ENCODE measurements around the gene KDM3B.

KDM3B gene

GRCh38 chr5:138346889-138347288 lies 5.6 kb upstream of the KDM3B start:
- no peak for DNase-seq (ENCODE audit: low read depth in 2 of 2)

DNA sequence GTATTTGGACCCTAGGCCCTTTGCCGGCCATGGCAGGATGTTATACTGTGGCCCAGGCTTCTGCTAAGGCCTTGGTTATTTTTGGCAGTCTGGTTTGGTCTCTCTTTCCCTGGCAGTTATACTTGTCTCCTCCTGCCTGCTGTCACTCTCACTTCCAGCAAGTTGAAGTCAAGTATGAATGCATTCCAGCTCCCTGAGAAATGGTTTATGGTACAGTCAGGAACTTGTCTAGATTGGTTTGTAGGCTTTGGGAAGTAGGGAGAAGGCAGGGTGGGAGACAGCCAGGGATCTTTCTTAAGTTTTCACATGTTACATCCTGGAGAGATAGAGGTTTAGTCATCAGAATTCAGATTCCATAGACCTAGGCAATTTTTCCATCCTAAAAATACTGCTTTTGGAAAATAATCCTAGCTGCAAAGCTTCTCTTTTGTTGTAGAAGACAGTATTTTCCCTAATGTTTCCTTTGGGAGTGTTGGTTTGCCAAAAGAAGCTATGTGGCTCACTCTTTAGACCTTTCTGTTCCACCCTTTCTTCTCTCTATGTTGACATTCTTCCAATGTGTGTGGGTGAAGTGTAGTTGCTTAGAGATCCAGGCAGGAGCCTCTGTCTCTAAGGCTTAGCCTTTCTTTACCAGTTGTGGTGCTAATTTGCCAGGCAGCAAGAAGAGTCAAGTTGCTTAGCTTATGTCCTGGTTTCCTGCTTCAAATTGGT lies 2.5 kb upstream of the KDM3B start:
- DNase-seq (ENCODE audit: low read depth in 2 of 2), result no peak

- DNase-seq (ENCODE audit: low read depth in 2 of 2), result no peak
Observed at GRCh38 chr5:138350563-138350890, 2.0 kb upstream of the KDM3B start.

DNA sequence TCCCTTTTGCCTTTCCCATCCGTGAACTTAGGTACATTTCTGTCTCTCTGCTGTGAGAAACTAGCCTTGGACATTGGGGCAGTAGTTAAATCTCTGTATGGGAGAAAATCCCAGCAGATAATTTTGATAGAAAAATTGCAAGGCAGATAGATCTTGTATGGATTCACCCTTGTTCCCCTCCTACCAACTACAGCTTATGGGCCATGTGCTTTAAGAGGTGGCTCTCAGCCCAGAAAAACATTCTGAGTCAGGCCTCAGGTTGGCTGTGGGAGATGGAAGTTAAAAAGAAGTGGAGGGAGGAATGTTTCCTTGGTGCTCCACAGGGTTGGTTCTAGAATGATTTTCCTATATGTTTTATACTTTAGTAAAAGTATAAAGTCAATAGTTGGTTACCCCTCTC lies 1.4 kb upstream of the KDM3B start:
- DNase-seq (ENCODE audit: low read depth in 2 of 2), result no peak

DNA sequence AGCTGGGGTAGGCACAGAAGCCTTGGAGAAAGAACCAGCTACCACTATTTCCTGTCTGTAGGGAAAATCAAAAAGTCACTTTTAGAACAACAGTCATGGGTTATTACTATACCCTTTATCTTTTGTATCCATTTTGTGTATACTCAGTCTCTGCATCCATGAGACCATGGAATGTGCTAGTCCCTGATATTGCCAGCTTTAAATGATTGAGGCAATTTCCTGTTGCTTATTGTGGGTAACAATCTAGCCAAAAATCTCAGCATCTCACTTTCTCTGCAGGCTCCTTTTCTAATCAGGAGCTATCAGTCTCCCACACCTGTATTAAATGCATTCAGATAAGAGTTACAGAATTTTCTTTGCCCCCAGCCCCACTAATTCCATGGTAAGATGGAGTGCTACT lies 968 bp upstream of the KDM3B start:
- no peak for DNase-seq (ENCODE audit: low read depth in 2 of 2)

GRCh38 chr5:138352722-138353559 lies 456 bp downstream of the KDM3B start:
- peak; percentile 36 to 72 for DNase-seq (ENCODE audit: low read depth in 2 of 2)

- DNase-seq (ENCODE audit: low read depth in 2 of 2), result peak in 1 of 2 donors; percentile 6
Observed at GRCh38 chr5:138353560-138354080, 1.1 kb downstream of the KDM3B start.

- DNase-seq (ENCODE audit: low read depth in 2 of 2), result no peak
Observed at GRCh38 chr5:138354387-138354786, 1.9 kb downstream of the KDM3B start.

GRCh38 chr5:138354926-138355378 lies 2.5 kb downstream of the KDM3B start:
- DNase-seq (ENCODE audit: low read depth in 2 of 2), result peak in 1 of 2 donors; percentile 24

- DNase-seq (ENCODE audit: low read depth in 2 of 2), result no peak
Observed at GRCh38 chr5:138359621-138360020, 7.1 kb downstream of the KDM3B start.

DNA sequence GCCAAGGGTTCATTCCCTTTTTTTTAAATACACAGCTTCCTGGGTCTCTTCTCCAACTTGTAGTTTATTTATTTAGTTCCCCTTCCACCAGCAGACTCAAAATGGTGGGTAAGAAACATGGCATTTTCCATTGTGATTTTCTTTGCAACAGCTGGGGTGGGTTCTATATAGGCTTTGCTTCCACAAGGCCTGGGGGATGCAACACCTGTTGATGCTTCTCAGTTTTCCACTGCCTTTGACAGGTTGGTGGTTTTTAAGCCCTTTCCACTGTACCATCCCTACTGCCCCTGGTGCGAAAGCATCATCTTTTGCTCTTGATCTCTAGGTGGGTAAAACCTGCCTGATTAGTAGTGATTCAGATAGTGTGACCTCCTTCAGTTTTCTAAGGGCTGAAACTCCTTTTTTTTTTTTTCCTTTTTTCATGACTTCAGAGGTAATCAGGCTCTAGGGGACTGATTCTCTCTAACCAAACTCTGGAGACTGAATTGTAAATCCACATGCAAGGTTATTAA lies 8.5 kb downstream of the KDM3B start:
- DNase-seq (ENCODE audit: low read depth in 2 of 2), result no peak

- no peak for DNase-seq (ENCODE audit: low read depth in 2 of 2)
Observed at GRCh38 chr5:138364576-138364975, 12.1 kb downstream of the KDM3B start.

- DNase-seq (ENCODE audit: low read depth in 2 of 2), result no peak
Observed at GRCh38 chr5:138366632-138367382, 14.3 kb downstream of the KDM3B start.

DNA sequence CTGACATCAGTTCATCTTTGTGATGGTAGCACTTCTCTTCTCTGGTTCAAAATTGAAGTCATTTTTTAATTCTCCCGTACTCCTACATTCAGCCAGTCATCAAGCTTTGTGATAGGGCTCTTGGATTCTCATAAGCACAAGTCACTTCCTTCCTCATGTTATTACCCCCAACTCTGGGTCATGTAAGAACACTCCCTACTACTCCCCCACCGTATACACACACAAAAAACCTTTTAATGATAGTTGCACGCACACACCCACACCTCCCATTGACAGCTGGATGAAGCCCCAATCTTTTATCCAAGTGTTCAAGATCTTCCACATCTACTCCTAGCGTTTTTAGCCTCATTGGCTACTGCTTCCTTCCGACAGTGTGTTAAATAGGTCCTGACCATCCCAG lies 16.8 kb downstream of the KDM3B start:
- DNase-seq (ENCODE audit: low read depth in 2 of 2), result no peak

DNA sequence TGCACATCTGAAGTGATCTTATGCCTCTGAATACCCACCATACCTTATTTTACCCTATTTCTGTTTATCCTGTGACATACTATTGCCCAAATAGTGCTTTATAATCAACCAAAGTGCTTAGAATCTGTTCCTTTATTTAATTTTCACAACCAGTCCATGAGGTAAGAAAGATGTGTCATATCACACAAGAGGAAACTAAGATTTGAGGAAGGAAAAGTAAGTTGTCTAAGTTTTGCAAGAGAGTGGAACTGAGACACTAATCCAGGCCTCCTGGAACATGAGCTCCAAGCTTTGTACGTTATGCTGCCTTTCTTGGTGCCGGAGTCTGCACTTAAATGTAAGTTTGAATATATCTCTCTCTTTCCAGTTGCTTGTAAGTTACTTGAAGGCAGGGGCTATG lies 17.2 kb downstream of the KDM3B start:
- no peak for DNase-seq (ENCODE audit: low read depth in 2 of 2)

DNA sequence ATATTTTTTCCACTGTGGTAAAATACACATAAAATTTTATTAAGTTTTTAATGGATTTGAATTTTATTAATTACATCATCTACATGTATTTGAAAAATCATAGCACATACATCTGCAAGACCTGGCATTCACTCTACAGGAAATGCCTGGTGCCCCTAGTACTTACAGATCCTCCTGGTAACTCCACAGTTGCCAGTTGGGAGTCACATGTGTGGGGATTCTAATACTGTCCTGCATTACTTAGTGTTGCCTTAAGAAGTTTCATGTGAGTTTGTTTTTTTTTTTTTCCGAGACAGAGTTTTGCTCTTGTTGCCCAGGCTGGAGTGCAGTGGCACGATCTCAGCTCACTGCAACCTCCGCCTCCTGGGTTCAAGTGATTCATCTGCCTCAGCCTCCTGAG lies 18.1 kb downstream of the KDM3B start:
- DNase-seq (ENCODE audit: low read depth in 2 of 2), result no peak

GRCh38 chr5:138371454-138371853 lies 19.0 kb downstream of the KDM3B start:
- no peak for DNase-seq (ENCODE audit: low read depth in 2 of 2)

DNA sequence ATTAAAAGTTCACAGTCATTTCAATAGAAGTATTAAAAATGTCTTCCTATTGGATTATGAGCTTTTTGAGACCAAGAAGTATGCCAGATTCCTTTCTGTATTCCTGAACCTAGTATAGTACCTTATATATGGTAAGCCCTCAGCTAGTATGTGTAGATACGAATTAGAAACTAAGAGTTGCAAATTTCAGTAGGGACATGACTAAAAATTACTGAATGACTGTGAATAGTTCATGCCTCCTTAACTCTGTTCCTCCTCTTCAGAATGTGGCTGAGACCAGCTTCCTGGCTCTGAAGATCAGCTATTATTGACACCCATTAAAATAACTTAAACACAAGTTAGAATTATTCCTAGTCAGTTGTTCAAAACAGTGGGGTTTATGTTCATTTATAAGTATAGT lies 19.7 kb downstream of the KDM3B start:
- DNase-seq (ENCODE audit: low read depth in 2 of 2), result no peak

DNA sequence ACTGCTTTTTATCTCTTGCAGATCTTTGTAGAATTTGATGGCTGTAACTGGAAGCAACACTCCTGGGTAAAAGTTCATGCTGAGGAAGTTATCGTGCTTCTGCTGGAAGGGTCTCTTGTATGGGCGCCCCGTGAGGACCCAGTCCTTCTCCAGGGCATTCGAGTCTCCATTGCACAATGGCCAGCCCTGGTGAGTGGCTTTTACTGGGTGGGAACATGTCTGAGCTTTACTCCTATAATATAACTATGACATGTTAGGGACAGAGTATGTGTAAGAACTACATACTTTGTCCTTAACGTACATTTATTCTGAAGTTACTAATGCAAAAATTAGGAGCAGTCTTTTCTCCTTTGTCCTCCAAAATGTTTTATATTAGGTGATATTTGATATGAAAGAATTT lies 20.2 kb downstream of the KDM3B start:
- no peak for DNase-seq (ENCODE audit: low read depth in 2 of 2)

DNA sequence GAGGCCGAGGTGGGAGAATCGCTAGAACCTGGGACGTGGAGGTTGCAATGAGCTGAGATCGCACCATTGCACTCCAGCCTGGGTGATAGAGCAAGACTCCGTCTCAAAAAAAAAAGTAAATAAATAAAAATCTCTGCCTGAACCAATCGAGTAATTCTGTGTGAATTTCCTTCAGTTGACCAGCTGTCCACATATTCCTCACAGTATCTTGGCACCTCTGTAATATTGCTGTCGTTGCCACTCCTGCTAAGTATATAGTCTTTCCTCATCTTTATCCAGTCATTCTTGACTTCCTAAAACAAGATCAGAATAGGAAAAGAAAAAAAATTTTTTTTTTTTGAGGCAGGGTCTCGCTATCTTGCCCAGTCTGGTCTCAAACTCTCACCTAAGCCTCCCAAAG lies 29.9 kb downstream of the KDM3B start:
- no peak for DNase-seq (ENCODE audit: low read depth in 2 of 2)

- no peak for DNase-seq (ENCODE audit: low read depth in 2 of 2)
Observed at GRCh38 chr5:138385660-138386059, 33.2 kb downstream of the KDM3B start.

- no peak for DNase-seq (ENCODE audit: low read depth in 2 of 2)
Observed at GRCh38 chr5:138386290-138386689, 33.8 kb downstream of the KDM3B start.
